Psoas muscle (tissue), 8 donors: ENCODE data around the gene SLC6A20. TPM values are rescaled to one million over a fixed set of nuclear protein-coding genes. Genes with fewer than 3 reads are reported as not detected.

Experiments
- ATAC-seq, 4 donors: fragments of 200-7000 bp; cut with Tn5 transposase; one replicate each; pipeline ENCODE4 v1.9.1; 2020; ENCODE audit warnings: moderate library complexity in 3 of 4, mild to moderate bottlenecking in 2 of 4
- DNase-seq, 2 donors: peaks; one replicate each; pipeline ENCODE4 v3.0.0-alpha.2; 2020
- H3K27ac ChIP-seq: fragments of 200-600 bp; one replicate; pipeline ENCODE4 v1.8.0; 2022
- H3K27me3 ChIP-seq, 3 donors: fragments of 200-600 bp in 1 of 3; one replicate each; pipeline versions ENCODE4 v1.6.1 to v1.8.0; 2013 to 2022; ENCODE audit warnings: low read length in 2 of 3, mild to moderate bottlenecking in 2 of 3, moderate library complexity in 1 of 3; ENCODE audit not compliant: insufficient read depth in 3 of 3
- H3K36me3 ChIP-seq, 2 donors: fragments of 200-600 bp in 1 of 2; one replicate each; pipeline versions ENCODE4 v1.6.1 to v1.8.0; 2013 to 2022; ENCODE audit warnings: low read depth in 1 of 2, mild to moderate bottlenecking in 1 of 2, moderate library complexity in 1 of 2; ENCODE audit not compliant: insufficient read depth in 1 of 2
- H3K4me1 ChIP-seq: fragments of 200-600 bp; one replicate; pipeline ENCODE4 v1.8.0; 2022
- H3K4me3 ChIP-seq: fragments of 200-600 bp; one replicate; pipeline ENCODE4 v1.8.0; 2022; ENCODE audit warnings: mild to moderate bottlenecking
- H3K9me3 ChIP-seq: fragments of 200-600 bp; one replicate; pipeline ENCODE4 v1.8.0; 2022
- CTCF ChIP-seq: fragments of 200-600 bp; IDR thresholded peaks from one replicate; pipeline ENCODE4 v1.8.0; 2022; ENCODE audit warnings: antibody characterized with exemption
- WGBS, 3 donors: extraction: QIAGEN DNeasy Blood & Tissue Kit; methylation state at CpG; one replicate each; pipeline versions ENCODE4 v1.1.6 to v1.1.7; 2013; 5-methylcytosine and 5-hydroxymethylcytosine counted together
- intact Hi-C, 2 donors: fragments of 100-400 bp; cut with DNase I; formaldehyde crosslinking; loops; one replicate each; pipeline versions ENCODE4 v1.11.0 to v1.14.2; 2022
- polyA plus RNA-seq, 3 donors: library from polyadenylated mRNA; stranded (reverse); fragments of 200-250 nt; gene quantifications; one replicate each; pipeline ENCODE4 v1.2.3, GENCODE V29; 2013
- total RNA-seq, 4 donors: library from RNA; stranded (reverse); fragmentation: NEBNext Ultra II Directional in 2 of 4; extraction: Animal tissue kit (Norgen Biotek cat#: 25700) in 2 of 4; gene quantifications; one replicate each; pipeline versions ENCODE4 v1.2.1 to v1.2.4, GENCODE V29; 2021 to 2023
- donor health status: healthy with polysubstance abuse.
- donor health status: DM: no; HTN: no; CAD: no; lungs with moderate emphysema.
- donor health status: Bipolar disorder and iron deficiency.
- donor health status: healthy.
- donor health status: DM: yes; HTN: yes; CAD: no.
- donor health status: DM: no; HTN: no; CAD: no.
- donor health status: DM: no; HTN: no; CAD: no.
- donor health status: DM: yes; HTN: yes; CAD: no.

SLC6A20 gene
- total and polyA plus RNA-seq, 7 donors: 0.10 to 0.69 (median 0.42) TPM

- Histone ChIP-seq H3K4me1 (no peaks in the 10 kb centered on the region), H3K36me3 (no peaks in the 10 kb centered on the region), H3K27me3 (peaks cover 0 to 47% (median 11%) of the 10 kb centered on the region in 3 donors), H3K9me3 (peaks cover 14% of the 10 kb centered on the region), H3K27ac (no peak overlapping the region), H3K4me3 (no peak overlapping the region)
- DNase-seq (no peak), ATAC-seq (no peak)
- intact Hi-C loops: no loop called here
- WGBS, 3 donors: 63 to 67% (median 66%) methylated on average over 9 of the region's 9 CpGs
- no peak for TF ChIP-seq CTCF
Measured at GRCh38 chr3:45793482-45794176, 2.7 kb downstream of the SLC6A20 start.

GRCh38 chr3:45792516-45793172 lies 3.7 kb downstream of the SLC6A20 start:
- 88 to 92% (median 89%) methylated on average over 7 of the region's 7 CpGs for WGBS, 3 donors
- TF ChIP-seq CTCF: no peak
- intact Hi-C loops: no loop called here
- Histone ChIP-seq H3K27me3 (peaks cover 0 to 37% (median 11%) of the 10 kb centered on the region in 3 donors), H3K36me3 (no peaks in the 10 kb centered on the region), H3K27ac (no peak overlapping the region), H3K4me1 (no peaks in the 10 kb centered on the region), H3K9me3 (peaks cover 17% of the 10 kb centered on the region), H3K4me3 (no peak overlapping the region)
- DNase-seq: no peak
- ATAC-seq: no peak

GRCh38 chr3:45792036-45792435 lies 4.3 kb downstream of the SLC6A20 start:
- H3K27ac ChIP-seq: no peak overlapping the region
- no peak overlapping the region for H3K4me3 ChIP-seq
- DNase-seq (no peak), ATAC-seq (no peak)
- peaks cover 17% of the 10 kb centered on the region for H3K9me3 ChIP-seq
- no peak for TF ChIP-seq CTCF
- no peaks in the 10 kb centered on the region for H3K36me3 ChIP-seq
- WGBS, 3 donors: 93% methylated on average over 2 of the region's 2 CpGs
- intact Hi-C loops: no loop called here
- H3K4me1 ChIP-seq: no peaks in the 10 kb centered on the region
- peaks cover 0 to 31% (median 11%) of the 10 kb centered on the region in 3 donors for H3K27me3 ChIP-seq

- H3K9me3 ChIP-seq: peaks cover 17% of the 10 kb centered on the region
- ATAC-seq (no peak), DNase-seq (no peak)
- no peaks in the 10 kb centered on the region for H3K36me3 ChIP-seq
- H3K27me3 ChIP-seq: peaks cover 0 to 17% (median 0%) of the 10 kb centered on the region in 3 donors
- 40 to 50% (median 48%) methylated on average over 2 of the region's 2 CpGs for WGBS, 3 donors
- intact Hi-C loops: no loop called here
- H3K4me1 ChIP-seq: no peaks in the 10 kb centered on the region
- no peak for TF ChIP-seq CTCF
- no peak overlapping the region for H3K4me3 ChIP-seq
- no peak overlapping the region for H3K27ac ChIP-seq
Measured at GRCh38 chr3:45790596-45790995, 5.7 kb downstream of the SLC6A20 start.
